ENCODE measurements around the gene IFI27.

Gene IFI27

GRCh38 chr14:94161058-94161457, 50.5 kb downstream of the IFI27 start:
- no peak for DNase-seq

DNA sequence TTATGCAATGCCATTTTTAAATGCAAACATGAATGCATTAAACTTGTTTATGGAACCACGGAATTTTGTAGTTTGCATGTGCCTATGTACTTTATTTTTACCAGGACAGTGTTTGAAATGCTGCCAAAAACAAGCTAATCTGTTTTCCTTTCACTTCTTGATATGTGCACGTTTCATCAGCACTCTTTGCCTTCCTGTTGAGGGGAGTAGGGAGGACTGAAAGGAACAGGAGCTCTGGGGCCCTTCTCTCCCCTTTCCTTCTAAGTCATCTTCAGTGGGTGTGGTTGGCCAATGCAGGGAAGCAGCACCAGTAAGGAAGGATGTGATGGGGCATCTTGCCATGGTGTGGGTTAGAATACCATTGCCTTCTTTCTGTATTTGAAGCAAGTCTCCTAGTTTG, 51.4 kb downstream of the IFI27 start:
- DNase-seq, result no peak

DNA sequence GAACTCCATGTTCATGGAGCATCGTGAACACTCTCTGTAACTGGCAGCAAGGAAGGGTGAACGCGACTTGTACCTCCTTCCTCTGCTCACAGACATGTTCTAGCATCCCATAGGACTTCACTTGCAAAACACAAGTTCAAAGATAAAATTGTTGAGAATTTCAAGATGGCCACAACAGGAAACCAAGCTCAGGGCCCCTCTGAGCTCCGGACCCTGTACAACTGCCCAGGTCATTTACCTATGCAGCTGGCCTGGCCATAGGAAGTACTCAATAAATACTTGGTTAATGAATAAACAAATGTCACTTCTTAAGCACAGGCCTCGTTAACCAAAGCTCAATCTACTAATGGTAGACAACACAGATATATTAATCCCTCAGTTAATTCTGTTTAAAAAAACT, 51.9 kb downstream of the IFI27 start:
- no peak for DNase-seq

GRCh38 chr14:94163796-94164195, 53.3 kb downstream of the IFI27 start:
- no peak for DNase-seq

DNA sequence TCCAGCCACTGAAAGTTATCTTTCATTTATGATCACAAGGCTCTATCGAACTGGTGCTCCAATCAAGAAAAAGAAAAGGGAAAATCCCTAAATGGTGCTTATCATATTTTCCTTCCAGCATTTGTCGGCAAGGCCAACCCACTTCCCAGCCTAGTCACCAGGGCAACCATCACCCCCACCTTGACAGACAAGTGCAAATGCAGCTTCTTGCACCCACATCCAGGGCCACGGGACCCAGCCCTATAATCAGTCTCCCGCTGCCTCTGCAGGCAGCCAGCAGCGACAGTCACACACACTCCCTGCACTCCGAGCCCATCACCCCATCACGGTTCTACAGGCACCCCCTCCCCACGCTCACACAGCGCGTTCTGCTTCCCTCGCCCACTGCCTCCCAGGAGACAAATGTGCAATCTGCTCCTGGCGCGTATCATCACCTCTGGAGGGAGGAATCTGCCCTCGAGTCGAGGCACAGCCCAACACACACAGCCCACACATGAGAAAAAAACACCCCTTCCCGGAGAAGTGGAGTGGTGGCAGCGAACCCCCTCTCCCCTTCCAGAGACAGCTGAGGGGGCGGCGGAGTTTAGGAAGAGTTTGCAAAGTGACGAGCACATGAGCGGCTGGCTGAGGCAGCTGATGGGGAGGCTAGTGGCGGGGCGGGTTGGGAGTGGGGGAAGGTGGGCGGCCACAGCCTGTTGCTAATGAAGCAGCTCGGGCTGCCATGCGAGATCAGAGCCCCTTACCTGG, 54.3 kb downstream of the IFI27 start:
- DNase-seq, result peak; percentile 28

DNA sequence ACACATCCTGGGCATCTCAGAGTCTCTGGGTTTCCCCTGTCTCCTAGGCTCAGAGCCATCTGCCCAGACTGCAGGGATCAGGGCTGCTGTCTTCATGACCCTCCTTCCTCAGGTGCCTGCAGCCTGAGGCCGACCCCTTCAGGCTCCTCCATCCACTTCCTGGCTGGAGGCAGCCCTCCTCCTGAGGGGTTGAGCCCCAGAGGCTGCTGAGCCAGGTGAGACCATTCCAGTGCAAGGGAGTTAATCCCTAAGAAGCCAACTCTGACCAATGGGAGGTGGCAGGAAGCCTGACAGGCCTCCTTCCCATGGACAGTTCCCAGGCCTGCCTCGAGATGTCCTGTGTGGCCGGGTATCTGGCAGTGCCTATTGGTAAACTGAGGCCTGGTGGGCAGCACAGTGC, 55.2 kb downstream of the IFI27 start:
- no peak for DNase-seq
